Uterus (tissue), 2 donors: ENCODE results near the gene FHIT.

Experiments used
- POLR2A ChIP-seq, 2 donors: fragments of 450-650 bp; IDR thresholded peaks; one replicate each; pipeline ENCODE4 v1.6.1; 2016; ENCODE audit warnings: antibody characterized with exemption in 2 of 2, mild to moderate bottlenecking in 1 of 2, moderate library complexity in 1 of 2
- TF ChIP-seq, protein P1 (sequence below), 4 experiments: fragments of 200-600 bp in 2 of 4; fragments of 450-650 bp in 2 of 4; sonication (generic) in 2 of 4; IDR thresholded peaks; one replicate each; pipeline ENCODE4 v1.5.1; 2016 to 2019; ENCODE audit warnings: antibody characterized with exemption in 4 of 4, mild to moderate bottlenecking in 2 of 4, moderate library complexity in 1 of 4

DNA sequence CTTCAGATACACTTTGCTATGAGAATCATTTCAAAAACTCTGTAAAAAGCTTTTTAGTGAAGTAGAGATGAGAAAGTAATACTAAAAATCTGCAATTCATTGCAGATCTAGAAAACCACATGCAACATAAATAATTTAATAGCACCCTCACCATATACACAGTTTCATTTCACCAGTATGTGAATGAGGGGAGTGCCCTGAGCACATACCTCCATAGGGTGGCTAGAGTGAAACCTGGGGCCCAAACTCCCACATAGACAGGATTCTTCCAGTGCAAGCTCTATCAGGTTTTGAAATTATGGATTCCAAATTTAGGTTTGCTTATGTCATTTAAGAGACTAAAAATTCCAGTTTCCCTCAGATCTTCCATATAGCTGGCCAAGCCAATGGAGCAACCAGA lies 1228.1 kb downstream of the FHIT start:
- TF ChIP-seq POLR2A (IDR thresholded peaks at IDR 0.05): no peak
- TF ChIP-seq, protein P1, sequence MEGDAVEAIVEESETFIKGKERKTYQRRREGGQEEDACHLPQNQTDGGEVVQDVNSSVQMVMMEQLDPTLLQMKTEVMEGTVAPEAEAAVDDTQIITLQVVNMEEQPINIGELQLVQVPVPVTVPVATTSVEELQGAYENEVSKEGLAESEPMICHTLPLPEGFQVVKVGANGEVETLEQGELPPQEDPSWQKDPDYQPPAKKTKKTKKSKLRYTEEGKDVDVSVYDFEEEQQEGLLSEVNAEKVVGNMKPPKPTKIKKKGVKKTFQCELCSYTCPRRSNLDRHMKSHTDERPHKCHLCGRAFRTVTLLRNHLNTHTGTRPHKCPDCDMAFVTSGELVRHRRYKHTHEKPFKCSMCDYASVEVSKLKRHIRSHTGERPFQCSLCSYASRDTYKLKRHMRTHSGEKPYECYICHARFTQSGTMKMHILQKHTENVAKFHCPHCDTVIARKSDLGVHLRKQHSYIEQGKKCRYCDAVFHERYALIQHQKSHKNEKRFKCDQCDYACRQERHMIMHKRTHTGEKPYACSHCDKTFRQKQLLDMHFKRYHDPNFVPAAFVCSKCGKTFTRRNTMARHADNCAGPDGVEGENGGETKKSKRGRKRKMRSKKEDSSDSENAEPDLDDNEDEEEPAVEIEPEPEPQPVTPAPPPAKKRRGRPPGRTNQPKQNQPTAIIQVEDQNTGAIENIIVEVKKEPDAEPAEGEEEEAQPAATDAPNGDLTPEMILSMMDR (IDR thresholded peaks at IDR 0.05): no peak
